ENCODE measurements around the gene AMBN. TPM values are rescaled to one million over a fixed set of nuclear protein-coding genes. Genes with fewer than 3 reads are reported as not detected.
A peak's percentile ranks its signal among the peaks of the same experiment; 100 is the strongest.

AMBN gene
- total RNA-seq, 1 donor from 2014 or later: not detected

GRCh38 chr4:70586841-70587240 is 5.2 kb upstream of the AMBN start:
- no peak for DNase-seq (ENCODE audit: low spot score)
- Mint-ChIP-seq H3K27me3 (ENCODE audit: low read depth) (no peaks in the 10 kb centered on the region), H3K27ac (no peak overlapping the region), H3K9me3 (no peaks in the 10 kb centered on the region), H3K4me3 (ENCODE audit: low read depth) (no peak overlapping the region), H3K4me1 (ENCODE audit: low read depth) (no peaks in the 10 kb centered on the region), H3K36me3 (ENCODE audit: low read depth) (no peaks in the 10 kb centered on the region)
- intact Hi-C loops (cut with micrococcal nuclease): no loop called here

DNA sequence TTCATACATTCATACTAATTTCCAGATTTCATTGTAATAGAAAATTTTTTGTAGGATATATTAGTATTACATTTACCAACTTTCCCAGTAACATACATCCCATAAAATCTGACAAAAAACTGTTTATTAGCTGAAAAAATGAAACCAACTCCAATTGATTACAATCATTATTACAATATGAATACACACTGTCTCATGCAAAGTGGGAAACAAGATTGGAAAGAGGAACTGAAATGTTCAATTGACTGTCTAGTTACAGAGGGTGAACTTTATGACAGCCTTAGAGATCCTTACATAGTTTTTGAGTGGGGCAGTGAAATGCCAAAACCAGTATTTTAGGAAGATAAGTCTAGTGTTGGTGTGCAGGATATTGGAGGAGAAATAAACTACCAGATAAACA is 2.3 kb upstream of the AMBN start:
- Mint-ChIP-seq H3K4me3 (ENCODE audit: low read depth) (no peak overlapping the region), H3K27ac (no peak overlapping the region), H3K4me1 (ENCODE audit: low read depth) (no peaks in the 10 kb centered on the region), H3K9me3 (no peaks in the 10 kb centered on the region), H3K27me3 (ENCODE audit: low read depth) (peaks cover 2% of the 10 kb centered on the region), H3K36me3 (ENCODE audit: low read depth) (no peaks in the 10 kb centered on the region)
- intact Hi-C loops (cut with micrococcal nuclease): no loop called here
- DNase-seq (ENCODE audit: low spot score): no peak

DNA sequence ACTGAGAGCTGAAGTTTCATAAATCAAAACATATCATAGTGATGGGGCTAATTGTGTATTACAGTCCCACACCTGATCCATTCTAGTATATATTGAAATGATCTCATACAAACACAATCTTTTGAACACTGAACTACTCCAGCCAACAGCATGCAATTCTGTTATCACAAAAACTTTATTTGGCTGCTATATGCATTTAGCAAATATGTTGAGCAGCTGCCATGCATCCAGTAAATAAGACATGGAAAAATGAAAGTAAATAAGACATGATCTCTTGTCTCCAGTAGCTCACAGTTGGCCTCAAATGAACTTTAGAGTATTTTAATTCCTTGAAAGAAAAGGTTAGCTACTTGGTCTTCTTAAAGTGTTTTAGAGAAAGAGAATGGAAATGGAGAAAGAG is 2.1 kb downstream of the AMBN start:
- Mint-ChIP-seq H3K4me1 (ENCODE audit: low read depth) (no peaks in the 10 kb centered on the region), H3K36me3 (ENCODE audit: low read depth) (no peaks in the 10 kb centered on the region), H3K27ac (no peak overlapping the region), H3K27me3 (ENCODE audit: low read depth) (peaks cover 7% of the 10 kb centered on the region), H3K9me3 (no peaks in the 10 kb centered on the region), H3K4me3 (ENCODE audit: low read depth) (no peak overlapping the region)
- no peak for DNase-seq (ENCODE audit: low spot score)
- intact Hi-C loops (cut with micrococcal nuclease): no loop called here

DNA sequence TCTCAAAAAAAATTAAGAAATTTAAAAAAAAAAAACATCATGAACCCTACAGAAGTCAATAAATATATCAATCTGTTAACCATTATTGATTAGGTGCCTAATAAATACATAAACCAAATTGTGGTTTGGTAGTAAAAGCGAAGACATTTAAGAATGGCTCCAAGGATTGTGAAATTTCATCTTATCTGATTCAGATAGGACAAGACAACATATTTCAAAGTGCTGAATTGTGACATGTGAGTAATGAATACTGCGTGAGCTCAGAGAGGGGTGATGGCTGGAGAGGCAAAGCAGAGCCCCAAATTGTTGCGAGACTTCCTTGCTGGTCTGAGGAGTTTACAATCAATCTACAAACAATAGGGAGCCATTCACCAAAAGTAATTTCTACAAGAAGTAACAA is 8.2 kb downstream of the AMBN start:
- peaks cover 12% of the 10 kb centered on the region for H3K27me3 Mint-ChIP-seq (ENCODE audit: low read depth)
- intact Hi-C loops (cut with micrococcal nuclease): loop anchor here (5.0 kb wide), 1 partner anchor 1112 kb away; no protein-coding TSS in a partner anchor
- no peaks in the 10 kb centered on the region for H3K4me1 Mint-ChIP-seq (ENCODE audit: low read depth)
- H3K36me3 Mint-ChIP-seq (ENCODE audit: low read depth): no peaks in the 10 kb centered on the region
- no peaks in the 10 kb centered on the region for H3K9me3 Mint-ChIP-seq
- no peak overlapping the region for H3K4me3 Mint-ChIP-seq (ENCODE audit: low read depth)
- DNase-seq (ENCODE audit: low spot score): no peak
- no peak overlapping the region for H3K27ac Mint-ChIP-seq

- Mint-ChIP-seq H3K36me3 (ENCODE audit: low read depth) (no peaks in the 10 kb centered on the region), H3K27me3 (ENCODE audit: low read depth) (peaks cover 16% of the 10 kb centered on the region), H3K4me1 (ENCODE audit: low read depth) (no peaks in the 10 kb centered on the region), H3K4me3 (ENCODE audit: low read depth) (no peak overlapping the region), H3K9me3 (no peaks in the 10 kb centered on the region), H3K27ac (no peak overlapping the region)
- no peak for DNase-seq (ENCODE audit: low spot score)
- intact Hi-C loops (cut with micrococcal nuclease): loop anchor here (1.0 to 5.0 kb wide), 2 partner anchors 408 to 1111 kb away; no protein-coding TSS in a partner anchor
These were observed 8.9 kb downstream of the AMBN start for GRCh38 chr4:70600977-70601376.

DNA sequence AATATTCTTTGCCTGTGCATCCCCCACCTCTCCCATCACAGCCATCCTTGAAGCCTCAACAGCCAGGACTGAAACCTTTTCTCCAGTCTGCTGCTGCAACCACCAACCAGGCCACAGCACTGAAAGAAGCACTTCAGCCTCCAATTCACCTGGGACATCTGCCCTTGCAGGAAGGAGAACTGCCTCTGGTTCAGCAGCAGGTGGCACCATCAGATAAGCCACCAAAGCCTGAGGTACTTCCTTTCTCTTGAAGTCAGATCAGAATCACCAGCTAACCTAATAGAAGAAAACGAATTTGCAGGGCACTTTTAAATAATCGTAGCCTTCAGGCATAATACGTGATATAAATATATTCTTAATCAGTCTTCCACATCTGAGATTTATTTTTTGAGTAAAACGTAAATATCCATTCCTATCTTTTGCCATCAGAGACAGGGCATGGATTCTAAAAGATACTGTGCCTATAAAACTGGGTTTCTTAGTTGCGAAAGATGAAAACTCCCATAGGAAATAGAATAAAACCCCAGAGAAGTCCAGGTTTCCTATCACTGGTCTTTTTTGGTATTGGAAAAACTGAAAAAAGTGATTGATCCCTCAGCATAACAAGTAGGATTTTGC is 9.5 kb downstream of the AMBN start:
- no peaks in the 10 kb centered on the region for H3K9me3 Mint-ChIP-seq
- H3K27me3 Mint-ChIP-seq (ENCODE audit: low read depth): peaks cover 17% of the 10 kb centered on the region
- H3K4me1 Mint-ChIP-seq (ENCODE audit: low read depth): no peaks in the 10 kb centered on the region
- DNase-seq (ENCODE audit: low spot score): peak; percentile 49
- H3K4me3 Mint-ChIP-seq (ENCODE audit: low read depth): no peak overlapping the region
- intact Hi-C loops (cut with micrococcal nuclease): loop anchor here (1.0 to 5.0 kb wide), 2 partner anchors 408 to 1111 kb away; no protein-coding TSS in a partner anchor
- no peaks in the 10 kb centered on the region for H3K36me3 Mint-ChIP-seq (ENCODE audit: low read depth)
- no peak overlapping the region for H3K27ac Mint-ChIP-seq

DNA sequence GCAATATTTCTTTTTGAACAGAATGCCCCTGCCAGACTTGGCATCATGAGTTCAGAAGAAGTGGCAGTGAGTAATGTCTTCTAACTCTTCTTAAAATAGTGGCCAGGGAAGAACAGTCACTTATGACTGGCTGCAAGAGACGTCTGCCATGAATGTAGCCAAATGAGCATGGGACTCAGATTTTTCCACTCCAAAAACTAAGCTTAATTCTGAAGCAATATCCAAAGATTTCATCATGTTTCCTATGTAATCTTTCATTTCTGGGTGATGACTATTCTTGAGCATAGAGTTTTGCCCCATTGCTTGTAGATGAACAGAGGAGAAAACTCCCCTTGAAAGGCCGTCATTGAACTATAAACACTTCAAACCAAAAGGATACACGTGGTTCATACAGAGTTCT is 11.8 kb downstream of the AMBN start:
- intact Hi-C loops (cut with micrococcal nuclease): loop anchor here (5.0 kb wide), 1 partner anchor 1108 kb away; no protein-coding TSS in a partner anchor
- no peaks in the 10 kb centered on the region for H3K4me1 Mint-ChIP-seq (ENCODE audit: low read depth)
- no peak for DNase-seq (ENCODE audit: low spot score)
- H3K4me3 Mint-ChIP-seq (ENCODE audit: low read depth): no peak overlapping the region
- no peak overlapping the region for H3K27ac Mint-ChIP-seq
- H3K9me3 Mint-ChIP-seq: no peaks in the 10 kb centered on the region
- no peaks in the 10 kb centered on the region for H3K36me3 Mint-ChIP-seq (ENCODE audit: low read depth)
- H3K27me3 Mint-ChIP-seq (ENCODE audit: low read depth): peaks cover 19% of the 10 kb centered on the region

DNA sequence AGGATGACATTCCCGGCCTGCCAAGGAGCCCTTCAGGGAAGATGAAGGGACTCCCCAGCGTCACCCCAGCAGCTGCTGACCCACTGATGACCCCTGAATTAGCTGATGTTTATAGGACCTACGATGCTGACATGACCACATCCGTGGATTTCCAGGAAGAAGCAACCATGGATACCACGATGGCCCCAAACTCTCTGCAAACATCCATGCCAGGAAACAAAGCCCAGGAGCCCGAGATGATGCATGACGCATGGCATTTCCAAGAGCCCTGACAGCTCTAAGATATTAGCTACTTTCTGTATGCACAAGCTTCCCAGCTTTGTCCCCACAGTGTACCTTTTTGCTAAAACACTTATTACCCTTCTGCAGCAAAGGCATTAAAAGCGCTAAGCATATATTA is 14.4 kb downstream of the AMBN start:
- Mint-ChIP-seq H3K27me3 (ENCODE audit: low read depth) (peaks cover 25% of the 10 kb centered on the region), H3K9me3 (no peaks in the 10 kb centered on the region), H3K4me3 (ENCODE audit: low read depth) (no peak overlapping the region), H3K4me1 (ENCODE audit: low read depth) (no peaks in the 10 kb centered on the region), H3K36me3 (ENCODE audit: low read depth) (no peaks in the 10 kb centered on the region), H3K27ac (no peak overlapping the region)
- intact Hi-C loops (cut with micrococcal nuclease): no loop called here
- no peak for DNase-seq (ENCODE audit: low spot score)

GRCh38 chr4:70607334-70607853 is 15.3 kb downstream of the AMBN start:
- H3K27me3 Mint-ChIP-seq (ENCODE audit: low read depth): peaks cover 29% of the 10 kb centered on the region
- H3K36me3 Mint-ChIP-seq (ENCODE audit: low read depth): no peaks in the 10 kb centered on the region
- no peak overlapping the region for H3K4me3 Mint-ChIP-seq (ENCODE audit: low read depth)
- intact Hi-C loops (cut with micrococcal nuclease): no loop called here
- no peaks in the 10 kb centered on the region for H3K9me3 Mint-ChIP-seq
- no peak for DNase-seq (ENCODE audit: low spot score)
- no peak overlapping the region for H3K27ac Mint-ChIP-seq
- H3K4me1 Mint-ChIP-seq (ENCODE audit: low read depth): no peaks in the 10 kb centered on the region

- DNase-seq (ENCODE audit: low spot score): no peak
- Mint-ChIP-seq H3K4me1 (ENCODE audit: low read depth) (peaks cover 2% of the 10 kb centered on the region), H3K27ac (no peak overlapping the region), H3K36me3 (ENCODE audit: low read depth) (no peaks in the 10 kb centered on the region), H3K4me3 (ENCODE audit: low read depth) (no peak overlapping the region), H3K9me3 (no peaks in the 10 kb centered on the region), H3K27me3 (ENCODE audit: low read depth) (peaks cover 36% of the 10 kb centered on the region)
- intact Hi-C loops (cut with micrococcal nuclease): no loop called here
These were observed 16.3 kb downstream of the AMBN start for GRCh38 chr4:70608324-70608723.

GRCh38 chr4:70613306-70614183 is 21.5 kb downstream of the AMBN start:
- H3K36me3 Mint-ChIP-seq (ENCODE audit: low read depth): no peaks in the 10 kb centered on the region
- H3K9me3 Mint-ChIP-seq: no peaks in the 10 kb centered on the region
- no peak overlapping the region for H3K4me3 Mint-ChIP-seq (ENCODE audit: low read depth)
- no peak for DNase-seq (ENCODE audit: low spot score)
- H3K27ac Mint-ChIP-seq: no peak overlapping the region
- intact Hi-C loops (cut with micrococcal nuclease): no loop called here
- peaks cover 2% of the 10 kb centered on the region for H3K4me1 Mint-ChIP-seq (ENCODE audit: low read depth)
- peaks cover 34% of the 10 kb centered on the region for H3K27me3 Mint-ChIP-seq (ENCODE audit: low read depth)

DNA sequence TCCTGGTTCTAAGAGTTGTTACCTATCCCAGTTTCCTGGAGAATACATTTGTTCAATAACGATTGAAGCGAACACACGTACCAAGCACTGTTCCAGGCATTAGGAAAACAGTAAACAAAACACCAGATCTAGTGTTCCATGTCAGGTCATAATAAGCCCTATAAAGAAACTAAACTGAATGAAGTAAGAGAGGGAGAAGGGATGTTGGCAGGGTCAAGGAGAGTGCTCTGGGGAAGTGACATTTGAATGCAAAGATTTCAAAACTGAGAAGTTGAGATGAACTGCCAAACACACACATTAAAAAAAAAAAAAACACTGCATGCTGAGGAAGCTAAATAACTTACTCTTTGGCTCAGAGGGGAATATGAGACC is 22.1 kb downstream of the AMBN start:
- no peaks in the 10 kb centered on the region for H3K9me3 Mint-ChIP-seq
- DNase-seq (ENCODE audit: low spot score): no peak
- no peaks in the 10 kb centered on the region for H3K36me3 Mint-ChIP-seq (ENCODE audit: low read depth)
- H3K4me3 Mint-ChIP-seq (ENCODE audit: low read depth): no peak overlapping the region
- peaks cover 34% of the 10 kb centered on the region for H3K27me3 Mint-ChIP-seq (ENCODE audit: low read depth)
- H3K4me1 Mint-ChIP-seq (ENCODE audit: low read depth): peaks cover 2% of the 10 kb centered on the region
- no peak overlapping the region for H3K27ac Mint-ChIP-seq
- intact Hi-C loops (cut with micrococcal nuclease): no loop called here

DNA sequence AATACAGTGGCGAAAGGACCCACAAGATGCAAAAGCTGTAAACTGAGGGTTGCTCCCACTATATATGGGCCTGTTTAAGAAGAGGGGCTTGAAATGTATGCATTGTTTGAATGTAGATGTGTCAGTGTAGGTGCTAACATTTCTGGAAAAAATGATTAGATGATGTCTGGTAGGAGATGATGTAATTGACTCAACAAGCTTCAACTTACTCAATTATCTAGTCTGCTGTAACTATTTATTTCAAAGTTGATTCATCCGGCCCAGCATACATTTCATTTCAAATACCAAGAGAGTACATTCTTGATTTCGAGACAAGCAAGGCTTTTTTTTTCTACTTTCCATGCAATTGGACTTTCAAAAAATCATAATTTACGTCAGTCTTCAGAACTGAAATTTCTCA is 27.2 kb downstream of the AMBN start:
- DNase-seq (ENCODE audit: low spot score): no peak
- intact Hi-C loops (cut with micrococcal nuclease): loop anchor here (5.0 kb wide), 1 partner anchor 388 kb away; no protein-coding TSS in a partner anchor
- no peaks in the 10 kb centered on the region for H3K36me3 Mint-ChIP-seq (ENCODE audit: low read depth)
- peaks cover 7% of the 10 kb centered on the region for H3K27me3 Mint-ChIP-seq (ENCODE audit: low read depth)
- H3K27ac Mint-ChIP-seq: no peak overlapping the region
- no peaks in the 10 kb centered on the region for H3K9me3 Mint-ChIP-seq
- no peaks in the 10 kb centered on the region for H3K4me1 Mint-ChIP-seq (ENCODE audit: low read depth)
- H3K4me3 Mint-ChIP-seq (ENCODE audit: low read depth): no peak overlapping the region
